ENCODE measurements around the gene STX16. TPM values are rescaled to one million over a fixed set of nuclear protein-coding genes. Genes with fewer than 3 reads are reported as not detected.

STX16 gene
- total and polyA plus RNA-seq, 2 donors (not counting 1 experiment from before 2014, with no cell fraction given) = 110 to 117 TPM

DNA sequence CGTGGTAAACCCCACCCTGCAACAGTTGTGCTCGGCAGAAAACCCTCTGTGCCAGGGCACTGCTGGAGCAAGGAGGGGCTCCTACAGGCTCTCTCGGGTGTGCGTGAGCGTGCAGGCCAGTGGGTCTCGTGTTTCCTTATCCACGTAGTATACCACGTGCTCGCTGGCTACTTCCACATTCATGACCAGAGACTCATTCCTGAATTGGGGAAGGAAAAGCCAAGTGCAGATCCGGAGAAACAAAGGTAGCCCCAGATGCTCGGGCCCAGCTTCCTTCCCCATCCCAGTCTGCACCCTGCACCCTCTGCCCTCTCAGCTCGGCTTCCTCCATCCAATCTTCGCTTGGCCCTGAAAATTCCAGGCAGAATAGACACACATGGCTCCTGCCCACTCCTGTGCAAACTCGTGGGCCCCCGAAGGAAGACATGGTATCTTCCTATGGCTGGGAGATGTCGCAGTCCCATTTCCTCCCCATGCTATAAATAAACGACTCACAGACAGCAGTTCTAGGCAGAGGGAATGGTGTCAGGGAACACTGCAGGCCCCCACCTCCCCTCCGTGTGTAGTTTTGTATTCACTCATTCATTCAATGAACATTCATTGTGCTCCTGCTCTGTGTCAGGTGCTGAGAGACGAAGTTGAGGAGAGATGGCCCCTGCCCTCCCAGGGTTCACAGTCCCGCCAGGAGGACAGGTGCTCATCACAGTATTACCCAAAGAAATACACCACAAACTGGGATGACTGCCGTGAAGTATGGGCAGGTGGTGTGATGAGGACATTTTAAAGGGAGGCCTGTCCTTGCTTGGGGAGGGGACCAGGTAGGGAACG lies 71.1 kb downstream of the STX16 start:
- ChIA-PET CTCF (no interaction called here), POLR2A (no interaction called here)
- no peak for TF ChIP-seq EZH2 (IDR thresholded peaks at IDR 0.05; ENCODE audit: borderline replicate concordance, insufficient read depth, low read depth, low read length, poor library complexity, severe bottlenecking)
- TF ChIP-seq, protein P1, sequence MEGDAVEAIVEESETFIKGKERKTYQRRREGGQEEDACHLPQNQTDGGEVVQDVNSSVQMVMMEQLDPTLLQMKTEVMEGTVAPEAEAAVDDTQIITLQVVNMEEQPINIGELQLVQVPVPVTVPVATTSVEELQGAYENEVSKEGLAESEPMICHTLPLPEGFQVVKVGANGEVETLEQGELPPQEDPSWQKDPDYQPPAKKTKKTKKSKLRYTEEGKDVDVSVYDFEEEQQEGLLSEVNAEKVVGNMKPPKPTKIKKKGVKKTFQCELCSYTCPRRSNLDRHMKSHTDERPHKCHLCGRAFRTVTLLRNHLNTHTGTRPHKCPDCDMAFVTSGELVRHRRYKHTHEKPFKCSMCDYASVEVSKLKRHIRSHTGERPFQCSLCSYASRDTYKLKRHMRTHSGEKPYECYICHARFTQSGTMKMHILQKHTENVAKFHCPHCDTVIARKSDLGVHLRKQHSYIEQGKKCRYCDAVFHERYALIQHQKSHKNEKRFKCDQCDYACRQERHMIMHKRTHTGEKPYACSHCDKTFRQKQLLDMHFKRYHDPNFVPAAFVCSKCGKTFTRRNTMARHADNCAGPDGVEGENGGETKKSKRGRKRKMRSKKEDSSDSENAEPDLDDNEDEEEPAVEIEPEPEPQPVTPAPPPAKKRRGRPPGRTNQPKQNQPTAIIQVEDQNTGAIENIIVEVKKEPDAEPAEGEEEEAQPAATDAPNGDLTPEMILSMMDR (IDR thresholded peaks at IDR 0.05) = no peak
- H2AFZ ChIP-seq (ENCODE audit: insufficient read depth, low read depth, low read length, poor library complexity, severe bottlenecking) = no peak overlapping the region
- no peak overlapping the region for H3K27ac Mint-ChIP-seq
- no peak overlapping the region for H3K4me3 ChIP-seq (ENCODE audit: control extremely low read depth in 1 of 5, extremely low read depth in 1 of 5, insufficient read depth in 1 of 5, low read depth in 2 of 5, low read length in 4 of 5)
- H3K9me3 Mint-ChIP-seq (ENCODE audit: insufficient read depth) = peaks cover 3% of the 10 kb centered on the region
- H3K9me3 ChIP-seq (ENCODE audit: control extremely low read depth in 1 of 3, control insufficient read depth in 2 of 3, insufficient read depth in 1 of 3, low read length in 2 of 3) = peaks cover 0 to 3% (median 0%) of the 10 kb centered on the region in 3 donors
- H3K4me1 Mint-ChIP-seq = no peaks in the 10 kb centered on the region
- ATAC-seq (ENCODE audit: low read depth) = no peak
- no peak overlapping the region for H3K9ac ChIP-seq (ENCODE audit: low read length)
- no peak overlapping the region for H3K4me2 ChIP-seq (replicated peaks; ENCODE audit: low read depth, low read length, poor library complexity, severe bottlenecking)
- no peaks in the 10 kb centered on the region for H3K4me1 ChIP-seq (ENCODE audit: control insufficient read depth in 2 of 2, insufficient read depth in 2 of 2, low read length in 2 of 2)
- no peaks in the 10 kb centered on the region for H3K79me2 ChIP-seq (ENCODE audit: control insufficient read depth, insufficient read depth, low read length)
- peaks cover 46% of the 10 kb centered on the region for H3K27me3 Mint-ChIP-seq
- no peak for DNase-seq
- H3K27me3 ChIP-seq (replicated peaks in 1 of 4; ENCODE audit: control extremely low read depth in 1 of 4, control insufficient read depth in 3 of 4, insufficient read depth in 4 of 4, low read length in 3 of 4) = peaks cover 0 to 13% (median 2%) of the 10 kb centered on the region in 4 experiments
- H3K36me3 ChIP-seq (replicated peaks in 1 of 2; ENCODE audit: control extremely low read depth in 1 of 2, control insufficient read depth in 1 of 2, extremely low read depth in 1 of 2, insufficient read depth in 2 of 2, low read length in 1 of 2) = no peaks in the 10 kb centered on the region
- no peaks in the 10 kb centered on the region for H4K20me1 ChIP-seq (ENCODE audit: control insufficient read depth, insufficient read depth, low read length, poor library complexity, severe bottlenecking)
- no peak overlapping the region for H3K27ac ChIP-seq (ENCODE audit: low read length in 2 of 2)
- intact Hi-C loops (cut with micrococcal nuclease) = no loop called here
- WGBS (ENCODE audit: insufficient coverage) = 53% methylated on average over 20 of the region's 22 CpGs
- no peak overlapping the region for H3K4me3 Mint-ChIP-seq

DNA sequence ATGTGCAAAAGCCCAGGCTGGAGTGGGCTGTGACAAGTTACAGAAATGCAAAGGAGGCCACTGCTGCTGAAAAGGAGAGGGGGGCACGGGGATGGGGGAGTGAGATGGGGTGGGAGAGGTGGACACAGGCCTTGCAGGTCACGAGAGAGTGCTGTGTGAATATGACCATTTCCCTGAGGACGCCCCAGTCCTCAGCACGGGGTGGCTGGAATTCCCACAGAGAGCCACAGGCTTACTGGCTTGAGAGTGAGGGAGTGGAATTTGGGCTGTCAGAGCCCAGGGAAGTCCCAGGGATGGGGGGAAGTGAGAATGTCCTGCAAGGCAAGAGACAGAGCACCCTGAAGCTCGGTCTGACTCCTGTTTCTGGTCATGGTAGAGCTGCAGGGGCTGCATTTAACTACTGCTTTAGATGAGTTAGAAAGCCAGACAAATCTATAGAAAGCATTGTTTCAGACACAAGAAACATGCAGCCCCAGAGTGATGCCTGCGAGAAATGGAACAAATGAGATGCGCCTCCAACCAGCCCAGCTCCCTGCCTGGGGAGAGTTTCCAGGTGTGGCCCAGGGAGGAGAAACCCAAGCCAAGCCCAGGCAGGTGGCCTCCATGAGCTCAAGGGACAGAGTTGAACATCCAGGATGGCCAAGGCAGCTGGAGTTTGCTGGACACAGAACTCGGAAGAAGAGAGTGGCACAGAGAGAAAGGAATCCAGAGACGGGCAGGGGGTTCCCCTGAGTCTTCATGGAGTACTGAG lies 72.0 kb downstream of the STX16 start:
- CTCF ChIA-PET = no interaction called here
- DNase-seq = no peak
- H4K20me1 ChIP-seq (ENCODE audit: control insufficient read depth, insufficient read depth, low read length, poor library complexity, severe bottlenecking) = no peaks in the 10 kb centered on the region

More for the DNA sequence above, 72.0 kb downstream of the STX16 start:
- Histone ChIP-seq H3K4me1 (ENCODE audit: control insufficient read depth in 2 of 2, insufficient read depth in 2 of 2, low read length in 2 of 2) (no peaks in the 10 kb centered on the region), H3K9me3 (ENCODE audit: control extremely low read depth in 1 of 3, control insufficient read depth in 2 of 3, insufficient read depth in 1 of 3, low read length in 2 of 3) (peaks cover 0 to 3% (median 0%) of the 10 kb centered on the region in 3 donors), H3K27ac (ENCODE audit: low read length in 2 of 2) (no peak overlapping the region), H3K9ac (ENCODE audit: low read length) (no peak overlapping the region), H3K27me3 (replicated peaks in 1 of 4; ENCODE audit: control extremely low read depth in 1 of 4, control insufficient read depth in 3 of 4, insufficient read depth in 4 of 4, low read length in 3 of 4) (peaks cover 0 to 13% (median 5%) of the 10 kb centered on the region in 4 experiments), H3K4me3 (ENCODE audit: control extremely low read depth in 1 of 5, extremely low read depth in 1 of 5, insufficient read depth in 1 of 5, low read depth in 2 of 5, low read length in 4 of 5) (no peak overlapping the region), H3K79me2 (ENCODE audit: control insufficient read depth, insufficient read depth, low read length) (no peaks in the 10 kb centered on the region), H3K4me2 (replicated peaks; ENCODE audit: low read depth, low read length, poor library complexity, severe bottlenecking) (no peak overlapping the region), H3K36me3 (replicated peaks in 1 of 2; ENCODE audit: control extremely low read depth in 1 of 2, control insufficient read depth in 1 of 2, extremely low read depth in 1 of 2, insufficient read depth in 2 of 2, low read length in 1 of 2) (no peaks in the 10 kb centered on the region), H2AFZ (ENCODE audit: insufficient read depth, low read depth, low read length, poor library complexity, severe bottlenecking) (no peak overlapping the region)
- Mint-ChIP-seq H3K27me3 (peaks cover 52% of the 10 kb centered on the region), H3K27ac (no peak overlapping the region), H3K4me3 (no peak overlapping the region), H3K4me1 (no peaks in the 10 kb centered on the region), H3K9me3 (ENCODE audit: insufficient read depth) (peaks cover 3% of the 10 kb centered on the region)
- POLR2A ChIA-PET = no interaction called here
- no peak for ATAC-seq (ENCODE audit: low read depth)
- TF ChIP-seq EZH2 (IDR thresholded peaks at IDR 0.05; ENCODE audit: borderline replicate concordance, insufficient read depth, low read depth, low read length, poor library complexity, severe bottlenecking) = no peak
- TF ChIP-seq, protein P1 (IDR thresholded peaks at IDR 0.05) = no peak
- intact Hi-C loops (cut with micrococcal nuclease) = no loop called here
- 86% methylated on average over 8 of the region's 9 CpGs for WGBS (ENCODE audit: insufficient coverage)

All from B cell (primary cell).